Middle frontal gyrus (tissue), 1 donor: ENCODE measurements around the gene PSMD14.
"Not testable (repeated sequence)": the region's sequence is repeated elsewhere in the genome, so short reads cannot be mapped to it uniquely, and the experiment has no call there.

Experiments
- DNase-seq: peaks from one replicate; pipeline ENCODE4 v3.0.0-alpha.2; 2015; ENCODE audit warnings: low spot score; ENCODE audit errors: extremely low spot score

The PSMD14 gene

GRCh38 chr2:161335626-161336025 is 27.4 kb downstream of the PSMD14 start:
- DNase-seq = no peak

- no peak for DNase-seq
These were observed 29.0 kb downstream of the PSMD14 start for GRCh38 chr2:161337247-161337646.

GRCh38 chr2:161339532-161339931 is 31.3 kb downstream of the PSMD14 start:
- not testable (repeated sequence) for DNase-seq

GRCh38 chr2:161340930-161341413 is 32.7 kb downstream of the PSMD14 start:
- DNase-seq = not testable (repeated sequence)

GRCh38 chr2:161343235-161343634 is 35.0 kb downstream of the PSMD14 start:
- DNase-seq = no peak

GRCh38 chr2:161344692-161345091 is 36.5 kb downstream of the PSMD14 start:
- DNase-seq = no peak

- DNase-seq = no peak
These were observed 43.5 kb downstream of the PSMD14 start for GRCh38 chr2:161351678-161352077.

GRCh38 chr2:161352719-161353118 is 44.5 kb downstream of the PSMD14 start:
- no peak for DNase-seq

GRCh38 chr2:161353543-161353942 is 45.3 kb downstream of the PSMD14 start:
- no peak for DNase-seq

GRCh38 chr2:161354106-161354505 is 45.9 kb downstream of the PSMD14 start:
- no peak for DNase-seq

GRCh38 chr2:161355106-161355505 is 46.9 kb downstream of the PSMD14 start:
- DNase-seq = no peak

GRCh38 chr2:161355983-161356382 is 47.8 kb downstream of the PSMD14 start:
- DNase-seq = no peak

- no peak for DNase-seq
These were observed 48.9 kb downstream of the PSMD14 start for GRCh38 chr2:161357097-161357496.

- DNase-seq = no peak
These were observed 50.6 kb downstream of the PSMD14 start for GRCh38 chr2:161358838-161359237.

- DNase-seq = not testable (repeated sequence)
These were observed 52.0 kb downstream of the PSMD14 start for GRCh38 chr2:161360095-161360654.

- no peak for DNase-seq
These were observed 54.4 kb downstream of the PSMD14 start for GRCh38 chr2:161362568-161363166.

GRCh38 chr2:161367675-161368074 is 59.5 kb downstream of the PSMD14 start:
- no peak for DNase-seq

- DNase-seq = no peak
These were observed 61.1 kb downstream of the PSMD14 start for GRCh38 chr2:161369311-161369710.

- DNase-seq = no peak
These were observed 62.8 kb downstream of the PSMD14 start for GRCh38 chr2:161370981-161371380.

GRCh38 chr2:161371869-161372268 is 63.6 kb downstream of the PSMD14 start:
- DNase-seq = no peak

GRCh38 chr2:161373942-161374341 is 65.7 kb downstream of the PSMD14 start:
- DNase-seq = no peak

GRCh38 chr2:161374446-161374845 is 66.2 kb downstream of the PSMD14 start:
- DNase-seq = no peak

GRCh38 chr2:161379740-161380139 is 71.5 kb downstream of the PSMD14 start:
- no peak for DNase-seq
